Fibroblast of skin of left quadriceps (primary cell): Measurements from ENCODE around the gene TRIM46.
A peak's percentile ranks its signal among the peaks of the same experiment; 100 is the strongest.

Experiments
- DNase-seq, 2 experiments: peaks; one replicate each; pipeline ENCODE4 v3.0.0-alpha.2; 2013; ENCODE audit warnings: low read depth in 2 of 2

Gene TRIM46

DNA sequence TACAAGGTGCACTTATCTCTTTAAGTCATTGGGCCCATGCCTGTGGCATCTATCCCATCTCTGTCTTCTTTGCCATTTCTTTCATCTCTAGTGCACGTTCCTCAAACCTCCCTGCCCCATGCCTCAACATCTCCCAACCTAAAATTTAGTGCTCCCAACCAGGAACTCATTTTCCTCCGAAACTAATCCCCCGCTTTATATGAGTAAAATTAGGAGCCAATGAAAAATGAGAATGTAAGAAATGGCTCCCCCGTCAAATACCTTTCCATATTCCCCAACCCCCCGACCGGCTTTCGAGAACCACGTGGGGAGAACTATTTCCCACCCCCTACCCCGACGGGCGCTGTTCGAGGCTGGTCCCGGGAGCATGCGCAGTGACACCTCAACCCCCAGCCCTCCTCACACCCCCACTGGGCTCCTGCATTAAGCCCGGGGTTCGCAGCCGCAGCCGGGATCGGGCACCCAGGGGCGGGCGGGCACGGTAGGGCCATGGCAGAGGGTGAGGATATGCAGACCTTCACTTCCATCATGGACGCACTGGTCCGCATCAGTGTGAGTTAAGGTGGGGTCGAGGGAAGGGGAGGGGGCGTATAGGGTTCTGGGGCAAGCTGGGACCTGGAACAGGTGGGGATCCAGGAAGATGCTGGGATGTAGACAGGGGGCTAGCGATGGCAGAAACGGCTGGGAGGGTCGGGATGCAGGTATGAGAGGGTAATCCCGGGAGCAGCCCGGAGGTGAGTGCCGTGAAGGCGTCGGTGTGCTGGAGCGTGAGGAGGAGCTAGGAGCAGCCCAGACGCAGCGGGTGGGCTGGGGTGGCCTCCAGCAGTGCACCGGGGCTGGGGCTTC lies at the start of gene TRIM46:
TRIM46 (plus strand) TSS at position 372 of the 846 bp plus-strand sequence; CDS start at position 490, 118 bp downstream.
- DNase-seq, result peak; percentile 43 to 46

DNA sequence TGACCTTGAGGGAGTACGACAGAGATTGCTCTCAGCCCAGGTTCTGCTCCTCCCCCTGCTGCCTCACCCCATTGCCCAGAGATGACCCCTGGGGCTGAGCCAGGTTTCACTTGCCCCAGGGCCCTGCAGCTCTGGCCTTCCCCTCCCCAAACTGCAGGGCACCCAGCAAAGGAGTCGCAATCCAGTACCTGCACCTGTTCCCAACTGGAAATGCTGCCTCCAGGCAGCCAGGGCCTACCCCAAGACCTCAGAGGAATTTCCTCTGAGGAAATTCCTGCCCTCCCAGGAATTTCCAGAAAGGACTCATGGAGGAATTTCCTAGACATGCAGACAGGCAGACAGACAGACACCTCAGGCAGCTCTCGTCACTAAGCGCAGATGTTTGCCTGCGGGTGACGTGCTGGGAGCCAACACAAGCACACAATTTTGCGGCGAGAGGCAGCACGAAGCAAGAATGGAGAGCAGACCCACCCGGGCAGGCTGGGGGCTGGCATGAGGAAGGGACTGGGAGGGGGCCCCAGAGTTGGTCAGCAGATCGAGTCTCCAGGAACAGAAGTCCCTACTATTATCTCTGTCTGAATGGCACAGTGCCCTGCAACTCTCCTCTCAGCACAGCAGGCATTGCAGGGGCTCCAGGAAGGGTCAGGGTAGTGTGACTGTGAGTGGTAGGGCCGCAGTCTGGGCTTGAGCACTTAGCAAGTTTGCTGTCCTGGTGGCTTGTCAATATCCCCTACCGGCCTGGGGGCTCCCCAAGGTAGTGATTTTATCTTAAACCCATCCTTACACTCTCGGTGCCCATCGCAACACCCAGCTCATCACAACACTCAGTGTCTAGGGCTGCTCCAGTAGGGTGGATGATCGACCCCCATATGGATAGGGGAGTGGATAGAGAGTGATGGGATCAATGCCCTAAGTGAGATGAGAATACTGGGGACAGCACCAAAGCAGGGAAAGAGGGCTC lies 48.9 kb upstream of the TRIM46 start:
- DNase-seq, result no peak

DNA sequence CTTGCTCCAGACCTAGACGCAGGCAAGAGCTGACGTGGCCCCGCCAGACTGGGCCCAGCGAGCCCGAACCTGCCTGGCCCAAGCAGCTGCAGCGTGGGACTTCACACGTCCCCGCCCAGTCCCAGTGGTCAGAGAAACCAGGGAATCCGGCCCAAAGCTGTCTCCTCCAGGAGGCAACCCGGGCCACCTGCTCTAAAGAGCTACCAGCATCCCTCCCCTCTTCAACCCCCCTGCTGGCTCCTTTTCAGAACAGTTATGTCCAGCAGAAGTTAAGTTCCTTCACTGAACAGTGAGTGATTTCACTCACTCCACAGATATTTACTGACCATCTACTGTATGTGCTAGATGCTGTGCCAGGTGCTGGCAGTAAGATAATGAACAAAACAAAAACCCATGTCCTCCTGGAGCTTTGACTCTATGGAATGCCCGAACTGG lies 48.1 kb upstream of the TRIM46 start:
- no peak for DNase-seq

DNA sequence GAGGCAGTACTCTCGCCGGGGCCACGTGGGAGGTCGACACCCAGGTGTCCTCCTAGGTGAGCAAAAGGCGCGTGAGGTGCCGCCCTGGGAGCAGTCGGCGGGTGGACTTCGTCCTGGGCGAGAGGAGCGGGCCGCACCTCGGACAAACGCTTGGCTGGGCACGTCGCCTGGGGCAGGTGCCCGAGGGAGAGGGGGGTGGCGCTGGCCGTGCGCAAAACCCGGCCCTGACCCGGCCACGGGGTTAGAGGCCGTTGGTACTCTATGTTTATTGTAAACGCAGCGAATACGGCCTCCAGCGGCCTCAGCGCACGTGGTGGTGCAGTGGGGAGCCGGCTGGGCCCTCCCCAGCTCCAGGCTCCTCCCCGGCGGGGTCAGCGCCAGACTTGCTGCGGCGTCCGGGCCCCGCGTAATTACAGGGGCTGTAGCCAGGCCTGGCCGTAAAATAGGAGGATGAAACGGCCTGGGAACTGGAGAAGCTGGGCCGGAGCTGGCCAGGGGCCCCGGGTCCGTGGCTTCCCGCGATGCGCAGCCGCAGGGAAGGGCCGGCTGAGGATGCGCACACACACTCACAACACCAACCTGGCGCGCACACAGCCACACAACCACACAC lies 47.6 kb upstream of the TRIM46 start:
- no peak for DNase-seq

DNA sequence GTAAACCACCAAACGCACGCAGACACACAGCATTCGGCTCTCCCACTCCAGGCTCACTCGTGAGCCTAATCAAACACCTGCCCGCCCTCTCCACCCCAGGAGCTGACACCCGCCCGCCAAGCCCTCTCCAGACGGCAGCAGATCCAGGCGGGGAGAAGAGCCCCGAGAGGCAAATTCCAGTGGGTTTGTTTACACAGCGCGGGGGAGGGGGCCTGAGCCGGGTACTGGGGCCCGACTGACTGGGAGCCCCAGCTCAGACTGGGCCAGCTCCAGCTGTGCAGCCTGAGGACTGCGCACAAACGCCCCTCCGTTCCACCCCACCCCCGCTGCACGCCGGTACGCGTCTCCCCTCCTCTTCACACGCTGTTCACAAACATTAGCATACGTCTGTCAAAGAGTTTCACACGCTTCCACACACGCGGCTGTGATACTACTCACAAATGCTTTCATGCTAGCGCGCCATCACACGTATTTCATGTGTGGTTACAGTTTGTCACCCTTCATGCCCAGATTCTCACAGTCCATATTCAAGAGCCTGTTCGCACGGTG lies 47.0 kb upstream of the TRIM46 start:
- no peak for DNase-seq

GRCh38 chr1:155127105-155127966 lies 46.3 kb upstream of the TRIM46 start, which contains the start of gene EFNA1:
Gene EFNA1, plus strand, starts transcription at chr1:155127876. Its CDS starts 102 bp downstream, at chr1:155127978.
- DNase-seq, result no peak

DNA sequence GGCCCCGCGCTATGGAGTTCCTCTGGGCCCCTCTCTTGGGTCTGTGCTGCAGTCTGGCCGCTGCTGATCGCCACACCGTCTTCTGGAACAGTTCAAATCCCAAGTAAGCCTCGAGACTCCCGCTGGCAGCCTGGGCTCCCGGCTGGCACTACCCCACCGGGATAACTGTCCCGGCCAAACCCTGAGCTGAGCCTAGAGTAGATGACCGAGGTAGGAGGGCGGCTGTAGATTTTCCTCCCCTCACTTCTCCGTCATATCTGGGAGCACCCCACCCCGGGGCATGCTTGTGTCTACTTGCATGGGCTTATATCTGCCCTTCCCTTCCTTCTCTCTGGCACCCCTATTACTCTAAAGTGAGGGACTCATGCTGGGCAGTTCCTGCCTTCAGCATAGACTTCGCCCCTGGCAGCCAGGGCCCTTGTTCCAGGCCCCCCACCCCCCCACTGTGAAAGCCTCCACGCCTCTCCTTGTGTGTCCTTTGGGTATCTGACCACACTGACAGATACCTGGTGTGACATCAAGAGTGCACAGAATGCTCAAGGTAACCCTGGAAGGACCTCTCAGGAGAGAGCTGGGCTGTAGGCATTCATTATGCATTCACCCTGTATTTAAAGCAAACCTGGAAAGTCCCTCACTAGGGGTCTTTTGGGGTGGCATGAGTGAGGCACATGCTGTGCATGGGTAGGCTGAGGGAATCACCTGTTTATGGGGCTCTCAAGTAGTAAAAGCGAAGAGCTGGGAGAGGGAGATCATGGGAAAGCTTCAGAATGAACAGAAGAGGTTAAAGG lies 45.5 kb upstream of the TRIM46 start:
- no peak for DNase-seq

DNA sequence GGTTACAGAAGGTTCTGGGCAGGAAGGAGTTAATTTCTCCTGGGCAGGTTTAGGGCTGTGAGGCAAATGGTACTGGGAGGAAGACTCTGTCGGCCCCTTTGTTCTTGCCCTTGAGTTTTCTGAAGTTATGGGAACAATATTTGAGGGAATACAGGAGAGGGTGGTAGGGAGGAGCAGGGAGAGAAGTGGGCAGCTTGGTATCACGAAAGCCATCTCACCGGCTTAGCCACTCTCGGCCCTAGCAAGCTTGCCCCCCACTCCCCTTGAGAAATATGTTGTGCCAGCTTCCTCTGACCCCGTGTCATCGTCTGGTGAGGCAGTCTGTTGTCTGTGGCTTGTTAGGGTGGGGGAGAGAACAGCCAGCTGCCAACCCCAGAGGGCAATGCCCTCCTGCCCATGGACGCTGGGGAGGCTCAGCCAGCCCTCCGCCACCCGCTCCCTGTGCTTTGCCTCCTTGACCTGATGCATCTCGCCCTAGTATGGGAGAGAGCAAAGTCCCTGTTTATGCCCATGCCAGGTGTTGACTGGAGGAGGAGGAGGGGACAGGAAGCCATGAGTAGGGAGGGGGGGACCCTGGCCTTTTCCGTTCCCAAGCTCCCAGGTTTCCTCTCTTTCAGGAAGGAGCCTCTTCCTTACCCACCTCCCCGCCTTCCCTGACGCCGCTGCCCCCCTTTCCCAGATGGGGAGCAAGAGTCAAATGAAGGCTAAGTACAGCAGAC lies 44.7 kb upstream of the TRIM46 start:
- DNase-seq, result no peak

- no peak for DNase-seq
Observed at GRCh38 chr1:155130272-155131006, 43.2 kb upstream of the TRIM46 start.

DNA sequence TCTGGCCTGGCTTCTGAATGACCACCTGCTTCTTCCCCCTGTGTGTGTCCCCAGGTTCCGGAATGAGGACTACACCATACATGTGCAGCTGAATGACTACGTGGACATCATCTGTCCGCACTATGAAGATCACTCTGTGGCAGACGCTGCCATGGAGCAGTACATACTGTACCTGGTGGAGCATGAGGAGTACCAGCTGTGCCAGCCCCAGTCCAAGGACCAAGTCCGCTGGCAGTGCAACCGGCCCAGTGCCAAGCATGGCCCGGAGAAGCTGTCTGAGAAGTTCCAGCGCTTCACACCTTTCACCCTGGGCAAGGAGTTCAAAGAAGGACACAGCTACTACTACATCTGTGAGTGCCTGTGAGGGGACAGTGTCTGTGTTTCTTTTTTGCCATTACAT lies 42.4 kb upstream of the TRIM46 start:
- DNase-seq, result no peak

- DNase-seq, result no peak
Observed at GRCh38 chr1:155131856-155132255, 41.8 kb upstream of the TRIM46 start.

- no peak for DNase-seq
Observed at GRCh38 chr1:155133799-155134281, 39.8 kb upstream of the TRIM46 start.

DNA sequence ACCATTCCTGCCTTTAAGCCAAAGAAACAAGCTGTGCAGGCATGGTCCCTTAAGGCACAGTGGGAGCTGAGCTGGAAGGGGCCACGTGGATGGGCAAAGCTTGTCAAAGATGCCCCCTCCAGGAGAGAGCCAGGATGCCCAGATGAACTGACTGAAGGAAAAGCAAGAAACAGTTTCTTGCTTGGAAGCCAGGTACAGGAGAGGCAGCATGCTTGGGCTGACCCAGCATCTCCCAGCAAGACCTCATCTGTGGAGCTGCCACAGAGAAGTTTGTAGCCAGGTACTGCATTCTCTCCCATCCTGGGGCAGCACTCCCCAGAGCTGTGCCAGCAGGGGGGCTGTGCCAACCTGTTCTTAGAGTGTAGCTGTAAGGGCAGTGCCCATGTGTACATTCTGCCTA lies 39.3 kb upstream of the TRIM46 start:
- no peak for DNase-seq

DNA sequence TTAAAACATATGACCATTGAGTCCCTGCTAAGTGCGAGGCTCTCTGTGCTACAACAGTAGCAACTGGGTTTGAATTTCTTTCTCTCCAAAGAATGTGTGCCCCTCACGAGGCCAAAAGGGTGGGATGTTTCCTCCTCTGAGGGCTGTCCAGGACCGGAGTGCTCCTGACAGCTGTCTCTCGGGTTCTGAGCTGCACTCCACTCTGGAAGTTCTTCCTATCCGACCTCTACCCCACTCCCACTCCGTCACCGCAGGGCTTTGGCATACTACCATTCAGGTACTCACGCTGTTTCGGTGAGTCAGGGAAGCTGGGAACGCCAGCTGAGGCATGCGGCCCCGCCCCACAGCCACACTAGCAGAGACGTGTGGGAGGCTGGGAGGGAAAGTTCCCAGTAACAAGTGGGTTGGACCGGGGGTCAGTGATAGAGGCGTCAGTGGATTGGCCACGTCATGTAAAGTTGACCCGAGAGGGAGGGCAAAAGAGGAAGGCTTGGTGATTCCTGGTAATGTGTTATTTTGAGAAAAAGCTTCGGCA lies 38.7 kb upstream of the TRIM46 start:
- peak; percentile 69 to 70 for DNase-seq

- peak; percentile 80 to 83 for DNase-seq
Observed at GRCh38 chr1:155135415-155136028, 38.1 kb upstream of the TRIM46 start, which contains the start of gene SLC50A1. Gene SLC50A1, plus strand, starts transcription at chr1:155135852. Its CDS starts 60 bp downstream, at chr1:155135912.

DNA sequence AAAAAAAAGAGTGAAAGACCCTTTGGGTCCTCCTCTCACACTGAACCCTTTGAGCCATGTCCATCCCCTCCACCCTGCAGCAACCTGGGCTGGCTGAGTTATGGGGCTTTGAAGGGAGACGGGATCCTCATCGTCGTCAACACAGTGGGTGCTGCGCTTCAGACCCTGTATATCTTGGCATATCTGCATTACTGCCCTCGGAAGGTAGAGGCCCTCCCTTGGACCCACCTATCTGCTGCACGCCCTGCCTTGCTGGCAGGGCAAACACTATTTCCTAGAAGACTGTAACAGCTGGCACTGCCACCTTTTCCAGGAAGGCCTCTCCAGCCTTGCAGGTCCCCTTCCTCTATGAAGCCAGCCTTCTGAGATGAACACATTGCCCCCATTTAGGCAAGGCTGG lies 36.9 kb upstream of the TRIM46 start:
- no peak for DNase-seq

DNA sequence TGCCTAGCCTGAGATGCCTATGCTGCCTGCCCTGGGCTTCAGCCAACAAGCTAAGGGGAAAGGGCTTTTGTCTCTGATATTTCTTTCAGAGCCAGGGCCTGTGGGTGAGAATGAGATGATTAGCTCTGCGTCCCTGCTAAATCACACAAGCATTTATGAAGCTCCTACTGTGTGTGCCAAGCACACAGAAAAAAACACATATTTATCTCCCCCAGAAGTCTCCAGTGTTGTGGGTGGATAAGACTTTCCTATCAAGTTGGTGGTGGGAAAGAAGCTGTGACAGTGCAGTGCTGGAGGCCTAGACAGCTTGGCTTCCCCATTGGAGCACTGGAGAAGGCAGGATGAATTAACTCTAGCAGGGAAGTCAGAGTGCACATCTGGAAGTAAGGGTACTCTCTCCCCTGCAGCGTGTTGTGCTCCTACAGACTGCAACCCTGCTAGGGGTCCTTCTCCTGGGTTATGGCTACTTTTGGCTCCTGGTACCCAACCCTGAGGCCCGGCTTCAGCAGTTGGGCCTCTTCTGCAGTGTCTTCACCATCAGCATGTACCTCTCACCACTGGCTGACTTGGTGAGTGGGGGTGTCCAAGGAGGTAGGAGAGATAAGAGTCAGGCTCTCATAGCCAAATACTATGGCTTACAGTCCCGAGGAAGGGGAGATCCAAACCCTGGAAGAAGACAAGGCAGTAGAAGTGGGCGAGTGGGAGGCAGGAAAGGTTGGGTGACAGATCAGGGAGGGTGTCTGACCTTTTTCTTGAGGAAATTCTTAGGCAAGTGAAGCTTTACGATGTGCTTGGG lies 36.3 kb upstream of the TRIM46 start:
- DNase-seq, result no peak
